Measurements from ENCODE around the gene ARPC4.

The ARPC4 gene

GRCh38 chr3:9792405-9793160 is at the start of gene ARPC4, which contains the start of gene TADA3:
Gene ARPC4 (plus strand): TSS chr3:9793082. CDS start chr3:9793122, 40 bp downstream.
Gene TADA3 (minus strand): TSS chr3:9792473. CDS start chr3:9791466, 1,007 bp downstream.
- peak; percentile 88 for DNase-seq

- DNase-seq: no peak
Observed at GRCh38 chr3:9743548-9743947, 49.3 kb upstream of the ARPC4 start.

- no peak for DNase-seq
Observed at GRCh38 chr3:9744162-9744561, 48.7 kb upstream of the ARPC4 start.

GRCh38 chr3:9745521-9745920 is 47.4 kb upstream of the ARPC4 start:
- no peak for DNase-seq

GRCh38 chr3:9746330-9746729 is 46.6 kb upstream of the ARPC4 start:
- DNase-seq: no peak

- no peak for DNase-seq
Observed at GRCh38 chr3:9747267-9747666, 45.6 kb upstream of the ARPC4 start.

- no peak for DNase-seq
Observed at GRCh38 chr3:9748031-9748430, 44.9 kb upstream of the ARPC4 start.

- DNase-seq: no peak
Observed at GRCh38 chr3:9749296-9749644, 43.6 kb upstream of the ARPC4 start.

- peak; percentile 91 for DNase-seq
Observed at GRCh38 chr3:9749645-9750555, 43.0 kb upstream of the ARPC4 start, which contains the start of gene OGG1. Gene OGG1 (plus strand): TSS chr3:9749952. CDS start chr3:9750287, 335 bp downstream.

- DNase-seq: no peak
Observed at GRCh38 chr3:9750556-9751411, 42.1 kb upstream of the ARPC4 start.

- DNase-seq: no peak
Observed at GRCh38 chr3:9754678-9755077, 38.2 kb upstream of the ARPC4 start.

GRCh38 chr3:9757427-9757826 is 35.5 kb upstream of the ARPC4 start:
- DNase-seq: no peak

- DNase-seq: no peak
Observed at GRCh38 chr3:9760779-9761505, 31.9 kb upstream of the ARPC4 start.

- DNase-seq: no peak
Observed at GRCh38 chr3:9761919-9762318, 31.0 kb upstream of the ARPC4 start.

- DNase-seq: no peak
Observed at GRCh38 chr3:9762871-9763270, 30.0 kb upstream of the ARPC4 start.

GRCh38 chr3:9765865-9766264 is 27.0 kb upstream of the ARPC4 start:
- no peak for DNase-seq

- DNase-seq: no peak
Observed at GRCh38 chr3:9767418-9767817, 25.5 kb upstream of the ARPC4 start.

GRCh38 chr3:9768141-9768775 is 24.6 kb upstream of the ARPC4 start:
- no peak for DNase-seq

- no peak for DNase-seq
Observed at GRCh38 chr3:9769012-9769411, 23.9 kb upstream of the ARPC4 start.

GRCh38 chr3:9769426-9770275 is 23.2 kb upstream of the ARPC4 start, which contains the start of gene CAMK1:
Gene CAMK1 (minus strand): TSS chr3:9769947. CDS start chr3:9767749, 2,198 bp downstream.
- DNase-seq: peak; percentile 52
